NCI-H1048 (cell line): ENCODE measurements around the gene GLI3.

Source experiments
- DNase-seq: peaks from one replicate; lab custom pipeline; 2025; lab: John Stamatoyannopoulos, UW

The GLI3 gene

DNA sequence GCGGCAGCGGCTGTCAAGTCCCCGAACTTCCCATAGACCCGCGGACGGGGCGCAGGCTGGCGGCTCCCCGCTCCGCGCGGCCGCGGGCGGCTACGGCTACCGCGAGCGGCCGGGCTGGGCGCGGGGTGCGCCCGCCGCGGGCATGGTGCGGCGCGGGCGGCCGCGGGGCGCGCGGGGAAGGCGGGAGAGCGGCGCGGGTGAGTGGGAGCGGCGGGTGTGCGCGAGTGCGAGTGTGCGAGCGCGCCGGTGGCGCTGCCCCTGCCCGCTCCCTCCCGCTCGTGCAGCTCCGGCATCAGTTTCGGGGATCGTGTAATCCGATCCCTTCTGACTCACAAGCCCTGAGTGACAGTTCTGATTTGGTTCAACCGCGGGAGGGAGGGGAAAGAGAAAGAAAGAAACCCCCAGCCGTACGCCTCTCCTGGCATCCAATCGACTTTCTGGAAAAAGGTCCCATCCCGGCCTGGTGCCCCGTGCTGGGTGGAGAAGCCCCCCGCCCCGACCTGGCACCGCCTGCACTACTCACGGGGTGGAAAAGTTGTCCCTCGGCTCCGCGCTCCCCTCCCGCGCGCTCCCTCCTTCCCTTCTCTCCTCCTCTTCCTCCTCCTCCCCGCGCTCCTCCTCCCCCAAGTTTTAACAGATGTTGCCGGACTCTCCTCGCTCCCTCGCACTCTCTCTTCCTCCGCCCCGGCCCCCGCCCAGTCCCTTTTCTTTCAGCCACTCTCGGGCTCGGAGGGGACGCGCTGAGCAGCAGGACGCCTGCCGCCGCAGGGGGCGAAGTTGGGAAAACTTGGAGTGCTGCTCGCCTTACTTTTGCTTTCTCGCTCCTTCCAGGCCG lies at the start of gene GLI3:
GLI3 (minus strand) TSS at position 234 of the 835 bp plus-strand sequence. CDS start 13,956 bp downstream, outside the sequence.
- DNase-seq = peak; percentile 43

DNA sequence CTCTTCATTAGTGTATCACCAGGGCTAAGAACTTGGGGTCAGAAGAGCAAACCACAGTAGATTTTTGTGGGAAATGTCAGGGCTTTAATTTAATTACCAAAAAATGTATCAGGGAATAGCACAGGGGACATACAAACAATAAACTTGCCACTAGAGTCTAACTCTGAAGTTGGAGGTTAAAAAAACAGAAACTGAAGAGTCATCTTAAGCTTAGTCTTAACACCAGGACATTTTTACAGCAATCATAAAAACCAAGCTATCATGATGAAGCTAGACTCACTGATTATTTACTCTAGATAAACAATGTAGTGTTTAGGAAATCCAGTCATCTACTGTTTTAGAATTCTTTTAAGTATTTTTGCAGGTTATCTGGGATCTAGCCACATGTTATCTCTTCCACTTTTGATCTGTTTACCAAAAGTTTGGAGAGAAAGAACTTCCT lies 48.4 kb upstream of the GLI3 start:
- no peak for DNase-seq

- DNase-seq = no peak
Observed at GRCh38 chr7:42283553-42283952, 46.5 kb upstream of the GLI3 start.

DNA sequence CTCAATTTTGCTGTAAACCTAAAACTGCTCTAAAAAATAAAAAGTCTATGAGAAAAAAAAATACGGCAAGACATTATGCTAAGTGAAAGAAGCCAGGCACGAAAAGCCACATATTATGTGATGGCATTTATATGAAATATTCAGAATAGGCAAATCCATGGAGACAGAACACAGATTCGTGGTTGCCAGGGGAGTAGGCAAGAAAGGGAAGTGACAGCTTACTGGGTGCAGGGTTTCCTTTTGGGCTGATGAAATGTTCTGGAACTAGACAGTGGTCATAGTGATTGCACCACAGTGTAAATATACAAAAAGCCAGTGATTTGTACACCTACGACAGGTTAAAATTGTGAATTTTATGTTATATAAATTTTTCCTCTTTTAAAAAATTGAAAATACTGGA lies 41.3 kb upstream of the GLI3 start:
- no peak for DNase-seq

GRCh38 chr7:42274053-42274452 lies 37.0 kb upstream of the GLI3 start:
- no peak for DNase-seq

DNA sequence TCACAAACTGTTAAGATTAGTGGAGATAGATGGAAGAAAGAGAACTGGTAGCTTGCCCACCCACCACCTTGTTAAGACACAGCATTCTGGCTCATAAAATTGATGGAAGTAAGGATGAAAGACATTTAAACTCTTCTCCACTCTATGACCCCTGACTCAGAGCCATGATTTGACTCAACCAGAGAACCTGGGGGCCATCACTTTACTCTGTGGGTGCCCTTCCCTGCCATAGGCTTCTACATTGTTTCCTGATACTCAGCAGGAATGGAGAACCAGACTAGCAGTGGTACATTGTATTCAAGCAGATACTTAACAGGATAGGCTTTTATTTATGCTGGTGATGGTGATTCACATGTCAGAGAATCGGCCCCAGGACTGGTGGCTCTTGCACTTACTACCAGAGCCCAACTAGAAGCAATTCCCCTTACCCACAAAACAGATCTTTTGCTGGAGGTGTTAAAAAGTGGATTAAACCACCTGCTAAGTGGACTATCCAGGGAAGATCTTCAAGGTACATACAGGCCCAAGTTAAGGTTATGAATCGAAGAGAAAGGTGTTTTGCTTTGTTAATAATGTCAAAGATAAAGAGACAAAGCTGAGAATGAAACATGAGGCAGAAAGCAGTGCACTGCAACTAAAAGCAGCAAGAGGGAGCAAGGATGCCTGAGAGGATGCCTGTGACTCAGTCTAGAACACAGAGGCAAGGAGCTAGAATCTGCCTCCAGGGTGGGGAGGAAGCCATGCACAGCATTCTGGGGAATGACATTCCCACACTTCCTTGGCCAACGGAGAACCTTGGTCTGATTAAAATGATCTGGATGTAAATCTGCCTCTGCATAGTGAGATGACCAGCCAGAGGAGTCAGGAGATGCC lies 36.0 kb upstream of the GLI3 start:
- no peak for DNase-seq

DNA sequence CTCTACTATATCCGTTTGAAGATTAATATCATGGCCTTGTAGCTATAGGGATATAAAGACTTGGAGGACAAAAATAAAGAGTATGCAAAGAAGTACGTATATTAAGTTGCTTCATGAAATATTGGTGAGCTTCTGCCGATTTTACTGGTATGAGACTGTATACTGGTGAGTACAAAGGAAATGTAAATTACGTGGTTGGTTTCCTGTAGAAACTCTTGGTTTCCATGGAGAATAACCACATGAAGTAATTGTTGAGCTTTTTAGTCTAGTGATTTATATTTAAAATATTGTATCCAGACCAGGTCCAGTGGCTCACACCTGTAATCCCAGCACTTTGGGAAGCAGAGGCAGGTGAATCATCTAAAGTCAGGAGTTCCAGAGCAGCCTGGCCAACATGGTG lies 32.2 kb upstream of the GLI3 start:
- DNase-seq = no peak

GRCh38 chr7:42264702-42265101 lies 27.7 kb upstream of the GLI3 start:
- DNase-seq = no peak

- DNase-seq = no peak
Observed at GRCh38 chr7:42263971-42264370, 27.0 kb upstream of the GLI3 start.

DNA sequence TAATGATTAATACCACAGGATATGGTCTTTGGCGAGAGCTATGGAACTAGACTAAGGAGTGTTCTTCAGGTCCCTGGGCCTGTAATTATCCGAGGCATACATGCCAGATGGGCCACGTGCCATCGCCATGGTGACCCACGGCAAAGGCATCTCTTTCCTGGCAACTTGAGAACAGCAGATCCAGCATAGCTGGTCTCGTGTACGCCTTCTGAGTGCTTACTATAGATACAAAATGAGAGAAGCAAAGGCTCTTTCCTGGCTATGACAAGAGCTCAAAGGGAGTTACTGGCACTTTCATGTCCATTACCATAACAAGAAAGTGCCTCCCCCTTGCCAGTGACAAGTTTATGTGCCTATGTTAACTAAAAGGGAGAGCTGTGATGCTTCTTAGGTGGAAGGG lies 26.0 kb upstream of the GLI3 start:
- no peak for DNase-seq

GRCh38 chr7:42254217-42254616 lies 17.2 kb upstream of the GLI3 start:
- DNase-seq = no peak

DNA sequence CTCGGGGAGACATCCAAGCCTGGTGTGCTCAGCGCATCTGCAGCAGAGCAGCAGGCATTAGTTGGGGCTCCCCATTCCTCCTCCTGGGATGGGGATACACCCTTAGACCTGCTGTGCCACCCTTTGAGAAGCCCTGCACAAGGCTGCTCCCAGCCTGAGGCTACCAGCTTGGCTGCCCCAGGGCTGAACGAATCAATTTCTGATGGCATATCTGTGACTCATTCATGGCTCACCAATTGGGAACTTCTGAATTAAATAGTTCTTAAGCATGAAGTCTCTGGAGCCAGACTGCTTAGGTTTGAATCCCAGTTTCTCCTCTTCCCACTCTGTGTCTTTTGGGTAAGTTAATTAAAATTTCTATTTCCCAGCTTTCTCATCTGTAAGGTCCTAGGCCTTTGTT lies 16.3 kb upstream of the GLI3 start:
- DNase-seq = no peak

DNA sequence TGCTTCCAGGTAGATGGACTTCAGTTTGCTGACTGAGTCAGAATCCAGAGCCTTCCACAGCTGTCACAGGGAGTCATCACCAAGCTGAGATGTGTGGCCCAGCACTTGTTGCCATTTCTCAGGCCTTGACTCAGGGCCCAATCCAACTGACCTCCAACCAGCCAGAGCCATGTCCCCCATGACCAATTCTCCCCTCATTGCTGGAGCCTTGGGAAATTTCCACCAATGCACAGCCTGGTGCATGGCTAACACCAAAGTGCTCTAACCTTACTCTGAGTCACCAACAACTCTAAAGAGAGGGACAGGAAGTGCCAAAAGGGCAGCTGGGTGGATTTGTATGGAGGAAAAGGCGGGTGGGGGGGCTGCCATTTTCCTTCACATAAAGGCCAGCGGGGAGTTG lies 13.4 kb upstream of the GLI3 start:
- DNase-seq = no peak

DNA sequence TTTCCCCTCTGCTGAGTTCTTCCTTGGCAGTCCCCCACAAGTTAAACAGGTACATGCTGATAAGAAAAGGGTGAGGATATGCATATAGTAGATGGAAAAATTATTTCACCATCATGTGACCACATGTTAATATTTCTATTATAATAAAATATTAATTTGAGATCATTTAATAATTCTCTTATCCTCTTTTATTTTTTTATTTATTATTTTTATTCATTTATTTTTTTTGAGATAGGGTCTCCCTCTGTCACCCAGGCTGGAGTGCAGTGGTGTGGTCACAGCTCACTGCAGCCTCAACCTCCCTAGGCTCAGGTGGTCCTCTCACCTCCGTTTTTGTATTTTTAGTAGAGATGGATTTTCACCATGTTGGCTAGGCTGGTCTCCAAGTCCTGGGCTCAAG lies 11.6 kb upstream of the GLI3 start:
- DNase-seq = no peak

DNA sequence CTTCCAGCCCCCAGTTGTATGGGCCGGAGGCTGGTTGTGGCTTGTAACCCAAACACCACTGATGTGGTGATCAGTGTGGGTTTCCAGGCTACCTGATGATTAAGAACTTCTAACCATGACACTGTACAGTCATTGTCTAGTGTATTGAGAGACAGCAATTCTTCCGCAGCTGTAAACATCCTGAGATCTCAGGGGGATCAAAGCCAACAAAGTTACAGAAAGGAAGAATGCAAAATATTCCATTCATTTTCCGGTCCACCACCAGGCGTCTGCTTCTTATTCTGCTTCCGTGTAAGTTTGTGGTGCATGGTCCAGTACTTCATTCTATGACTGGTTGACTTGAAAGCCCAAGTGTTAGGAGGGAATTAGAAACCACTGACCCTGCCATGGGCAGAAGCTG lies 10.3 kb upstream of the GLI3 start:
- no peak for DNase-seq

GRCh38 chr7:42244828-42245227 lies 7.8 kb upstream of the GLI3 start:
- DNase-seq = no peak

GRCh38 chr7:42242381-42242780 lies 5.4 kb upstream of the GLI3 start:
- no peak for DNase-seq

- DNase-seq = no peak
Observed at GRCh38 chr7:42241424-42241823, 4.4 kb upstream of the GLI3 start.

GRCh38 chr7:42240416-42240815 lies 3.4 kb upstream of the GLI3 start:
- DNase-seq = no peak

GRCh38 chr7:42238709-42239366 lies 1.8 kb upstream of the GLI3 start:
- no peak for DNase-seq

DNA sequence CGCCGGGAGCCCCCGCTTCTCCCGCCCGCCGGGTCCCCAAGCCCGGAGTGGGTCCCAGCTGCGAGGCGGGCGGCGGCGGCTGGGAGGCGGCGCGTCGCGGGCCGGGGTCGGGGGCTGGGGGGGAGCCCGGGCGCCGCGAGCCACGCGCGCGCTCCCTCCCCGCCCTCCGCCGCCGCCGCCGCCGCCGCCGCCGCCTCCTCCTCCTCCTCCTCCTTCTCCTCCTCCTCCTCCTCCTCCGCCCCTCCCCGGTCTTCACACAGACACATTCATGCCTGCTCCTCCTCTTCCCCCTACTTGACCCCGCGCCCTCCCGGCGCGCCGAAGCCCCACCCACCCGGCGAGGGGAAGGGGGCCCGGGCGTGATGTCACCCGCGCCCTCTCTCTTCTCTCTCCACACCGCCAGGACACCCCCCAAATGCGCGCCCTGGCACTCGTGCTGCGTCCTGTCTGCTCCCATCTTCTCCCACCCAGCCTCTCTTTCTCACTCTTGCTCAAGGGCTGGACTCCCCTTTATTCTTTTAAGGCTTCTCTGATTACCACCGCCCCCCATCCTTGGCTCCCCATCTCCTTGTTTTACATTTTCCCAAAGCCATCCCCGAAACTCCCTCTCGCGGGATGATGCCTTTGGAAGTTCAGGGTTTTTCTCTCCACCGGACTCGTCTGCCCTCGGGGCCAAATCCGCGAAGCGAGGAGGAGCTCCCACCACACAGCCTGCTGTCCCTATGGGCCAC lies 967 bp upstream of the GLI3 start:
- DNase-seq = no peak
